Large intestine (tissue), 3 donors: Measurements from ENCODE around the gene AP3B2. TPM values are rescaled to one million over a fixed set of nuclear protein-coding genes. Genes with fewer than 3 reads are reported as not detected.

ENCODE experiments used
- DNase-seq, 2 donors: peaks; one replicate each; pipeline versions ENCODE4 v3.0.0 to v3.0.0-alpha.2; 2013
- H3K27ac ChIP-seq: one replicate; pipeline ENCODE4 v1.5.1; 2013; ENCODE audit warnings: low read length
- H3K27me3 ChIP-seq: 2 replicates; pipeline ENCODE4 v1.6.1; 2013; ENCODE audit warnings: low read length; ENCODE audit not compliant: control insufficient read depth, insufficient read depth
- H3K36me3 ChIP-seq: 2 replicates; pipeline ENCODE4 v1.6.1; 2013; ENCODE audit warnings: low read length; ENCODE audit not compliant: control insufficient read depth, insufficient read depth
- H3K4me1 ChIP-seq: one replicate; pipeline ENCODE4 v1.6.1; 2013; ENCODE audit warnings: low read length; ENCODE audit not compliant: control insufficient read depth, insufficient read depth
- H3K4me3 ChIP-seq: one replicate; pipeline ENCODE4 v1.5.1; 2013; ENCODE audit warnings: low read length
- H3K9me3 ChIP-seq: one replicate; pipeline ENCODE4 v1.6.1; 2013; ENCODE audit warnings: mild to moderate bottlenecking, low read depth, low read length, moderate library complexity; ENCODE audit not compliant: control insufficient read depth
- WGBS: methylation state at CpG from one replicate; pipeline ENCODE4 v1.1.5; 2013; ENCODE audit warnings: low lambda C conversion rate; ENCODE audit not compliant: insufficient coverage; 5-methylcytosine and 5-hydroxymethylcytosine counted together
- polyA plus RNA-seq: library from polyadenylated mRNA; unstranded; fragments of 120-200 nt; gene quantifications from one replicate; pipeline ENCODE4 v1.2.1, GENCODE V29; 2013

AP3B2 gene
- polyA plus RNA-seq, 1 donor: 10.2 TPM

GRCh38 chr15:82666606-82667005 is 43.1 kb downstream of the AP3B2 start:
- H3K27me3 ChIP-seq: no peaks in the 10 kb centered on the region
- no CpG with 5 or more reads among the region's 10 CpGs for WGBS
- no peaks in the 10 kb centered on the region for H3K36me3 ChIP-seq
- H3K4me3 ChIP-seq: no peak overlapping the region
- H3K9me3 ChIP-seq: no peaks in the 10 kb centered on the region
- H3K27ac ChIP-seq: no peak overlapping the region
- no peak for DNase-seq
- H3K4me1 ChIP-seq: no peaks in the 10 kb centered on the region

GRCh38 chr15:82664021-82664420 is 45.7 kb downstream of the AP3B2 start:
- whole genome bisulfite sequencing: no CpG with 5 or more reads among the region's 5 CpGs
- H3K4me3 ChIP-seq: no peak overlapping the region
- no peaks in the 10 kb centered on the region for H3K36me3 ChIP-seq
- no peaks in the 10 kb centered on the region for H3K9me3 ChIP-seq
- no peak overlapping the region for H3K27ac ChIP-seq
- H3K27me3 ChIP-seq: no peaks in the 10 kb centered on the region
- no peak for DNase-seq
- H3K4me1 ChIP-seq: no peaks in the 10 kb centered on the region

GRCh38 chr15:82663186-82663600 is 46.5 kb downstream of the AP3B2 start:
- no peaks in the 10 kb centered on the region for H3K9me3 ChIP-seq
- H3K36me3 ChIP-seq: no peaks in the 10 kb centered on the region
- no peaks in the 10 kb centered on the region for H3K4me1 ChIP-seq
- peak in 1 of 2 donors; percentile 34 for DNase-seq
- H3K4me3 ChIP-seq: no peak overlapping the region
- H3K27ac ChIP-seq: no peak overlapping the region
- no CpG with 5 or more reads among the region's 4 CpGs for WGBS
- no peaks in the 10 kb centered on the region for H3K27me3 ChIP-seq

- whole genome bisulfite sequencing: no CpG with 5 or more reads among the region's 9 CpGs
- Histone ChIP-seq H3K27me3 (no peaks in the 10 kb centered on the region), H3K27ac (no peak overlapping the region), H3K9me3 (no peaks in the 10 kb centered on the region), H3K4me1 (no peaks in the 10 kb centered on the region), H3K4me3 (no peak overlapping the region), H3K36me3 (no peaks in the 10 kb centered on the region)
- DNase-seq: no peak
These were observed 47.0 kb downstream of the AP3B2 start for GRCh38 chr15:82662641-82663040.

- H3K27me3 ChIP-seq: no peaks in the 10 kb centered on the region
- H3K4me1 ChIP-seq: no peaks in the 10 kb centered on the region
- H3K4me3 ChIP-seq: no peak overlapping the region
- no peak overlapping the region for H3K27ac ChIP-seq
- no peaks in the 10 kb centered on the region for H3K36me3 ChIP-seq
- WGBS: no CpG with 5 or more reads among the region's 1 CpG
- no peak for DNase-seq
- H3K9me3 ChIP-seq: no peaks in the 10 kb centered on the region
These were observed 49.3 kb downstream of the AP3B2 start for GRCh38 chr15:82660378-82660777.

GRCh38 chr15:82656641-82657266 is 52.9 kb downstream of the AP3B2 start:
- no peak for DNase-seq
- no CpG with 5 or more reads among the region's 7 CpGs for WGBS
- Histone ChIP-seq H3K27me3 (peaks cover 7% of the 10 kb centered on the region), H3K4me1 (no peaks in the 10 kb centered on the region), H3K36me3 (no peaks in the 10 kb centered on the region), H3K27ac (no peak overlapping the region), H3K9me3 (no peaks in the 10 kb centered on the region), H3K4me3 (no peak overlapping the region)

- H3K36me3 ChIP-seq: no peaks in the 10 kb centered on the region
- peaks cover 7% of the 10 kb centered on the region for H3K27me3 ChIP-seq
- no CpG with 5 or more reads among the region's 3 CpGs for WGBS
- no peaks in the 10 kb centered on the region for H3K4me1 ChIP-seq
- H3K9me3 ChIP-seq: no peaks in the 10 kb centered on the region
- DNase-seq: no peak
- no peak overlapping the region for H3K4me3 ChIP-seq
- no peak overlapping the region for H3K27ac ChIP-seq
These were observed 54.1 kb downstream of the AP3B2 start for GRCh38 chr15:82655606-82656005.

GRCh38 chr15:82653483-82654168 is 56.0 kb downstream of the AP3B2 start:
- no peak overlapping the region for H3K4me3 ChIP-seq
- no peak overlapping the region for H3K27ac ChIP-seq
- DNase-seq: no peak
- peaks cover 24% of the 10 kb centered on the region for H3K27me3 ChIP-seq
- no CpG with 5 or more reads among the region's 3 CpGs for WGBS
- H3K36me3 ChIP-seq: no peaks in the 10 kb centered on the region
- H3K4me1 ChIP-seq: no peaks in the 10 kb centered on the region
- H3K9me3 ChIP-seq: no peaks in the 10 kb centered on the region

- DNase-seq: no peak
- Histone ChIP-seq H3K4me1 (no peaks in the 10 kb centered on the region), H3K27me3 (peaks cover 39% of the 10 kb centered on the region), H3K27ac (no peak overlapping the region), H3K36me3 (no peaks in the 10 kb centered on the region), H3K9me3 (peaks cover 4% of the 10 kb centered on the region), H3K4me3 (no peak overlapping the region)
- WGBS: no CpG with 5 or more reads among the region's 2 CpGs
These were observed 58.0 kb downstream of the AP3B2 start for GRCh38 chr15:82651708-82652107.

GRCh38 chr15:82650046-82650670 is 59.5 kb downstream of the AP3B2 start:
- H3K27me3 ChIP-seq: peaks cover 55% of the 10 kb centered on the region

More at GRCh38 chr15:82650046-82650670, 59.5 kb downstream of the AP3B2 start:
- H3K36me3 ChIP-seq: no peaks in the 10 kb centered on the region
- H3K9me3 ChIP-seq: peaks cover 9% of the 10 kb centered on the region
- no peak overlapping the region for H3K4me3 ChIP-seq
- DNase-seq: no peak
- H3K27ac ChIP-seq: no peak overlapping the region
- H3K4me1 ChIP-seq: no peaks in the 10 kb centered on the region
